GM18499 (cell line): ENCODE measurements around the gene CCDC51.
"Not testable (repeated sequence)": the region's sequence is repeated elsewhere in the genome, so short reads cannot be mapped to it uniquely, and the experiment has no call there.

ENCODE experiments used
- ATAC-seq: cut with Tn5 transposase; IDR thresholded peaks from one replicate; pipeline ENCODE4 v1.9.1; 2021; ENCODE audit warnings: moderate number of reproducible peaks; ENCODE audit not compliant: insufficient read depth, unreplicated experiment

The CCDC51 gene, protein sequence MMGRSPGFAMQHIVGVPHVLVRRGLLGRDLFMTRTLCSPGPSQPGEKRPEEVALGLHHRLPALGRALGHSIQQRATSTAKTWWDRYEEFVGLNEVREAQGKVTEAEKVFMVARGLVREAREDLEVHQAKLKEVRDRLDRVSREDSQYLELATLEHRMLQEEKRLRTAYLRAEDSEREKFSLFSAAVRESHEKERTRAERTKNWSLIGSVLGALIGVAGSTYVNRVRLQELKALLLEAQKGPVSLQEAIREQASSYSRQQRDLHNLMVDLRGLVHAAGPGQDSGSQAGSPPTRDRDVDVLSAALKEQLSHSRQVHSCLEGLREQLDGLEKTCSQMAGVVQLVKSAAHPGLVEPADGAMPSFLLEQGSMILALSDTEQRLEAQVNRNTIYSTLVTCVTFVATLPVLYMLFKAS

DNA sequence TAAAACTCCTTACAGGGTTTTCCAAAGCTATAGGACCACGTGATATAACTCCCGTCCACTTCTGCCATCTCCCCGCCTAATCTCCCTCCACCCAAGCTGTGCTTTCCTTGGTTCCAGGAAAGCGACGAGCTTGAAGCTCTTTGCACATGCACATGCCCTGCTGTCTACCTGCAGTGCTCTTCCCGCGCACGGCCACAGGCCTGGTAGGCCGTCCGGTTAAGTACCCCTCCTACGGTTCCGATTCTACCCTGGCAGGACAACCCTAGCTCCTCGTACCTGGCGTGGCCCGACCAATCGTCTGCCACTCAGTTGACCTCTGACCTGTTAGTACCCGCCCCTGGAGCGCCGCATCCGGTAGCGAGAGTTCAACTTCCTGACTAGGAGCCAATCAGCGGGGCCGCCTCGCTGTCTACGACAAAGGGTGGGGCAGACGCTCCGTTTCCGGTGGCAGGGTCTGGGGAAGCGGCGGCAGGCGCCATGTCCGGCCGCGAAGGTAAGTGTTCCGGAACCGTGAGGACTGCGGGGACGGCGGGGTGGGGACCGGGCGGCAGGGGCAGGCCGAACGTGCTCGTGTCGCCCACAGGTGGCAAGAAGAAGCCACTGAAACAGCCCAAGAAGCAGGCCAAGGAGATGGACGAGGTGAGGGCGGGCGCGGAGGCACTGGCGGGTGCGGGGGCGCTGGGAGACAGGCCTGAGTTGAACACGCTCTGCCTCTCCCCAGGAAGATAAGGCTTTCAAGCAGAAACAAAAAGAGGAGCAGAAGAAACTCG lies at the start of gene CCDC51, which contains the start of gene TMA7:
TSS of gene CCDC51 (minus strand) at position 300 of the 770 bp plus-strand sequence. CDS start 4,991 bp downstream, outside the sequence.
TSS of gene TMA7 (plus strand) at position 438 of the 770 bp plus-strand sequence. CDS start at position 478, 40 bp downstream.
- peak; percentile 79 for ATAC-seq

DNA sequence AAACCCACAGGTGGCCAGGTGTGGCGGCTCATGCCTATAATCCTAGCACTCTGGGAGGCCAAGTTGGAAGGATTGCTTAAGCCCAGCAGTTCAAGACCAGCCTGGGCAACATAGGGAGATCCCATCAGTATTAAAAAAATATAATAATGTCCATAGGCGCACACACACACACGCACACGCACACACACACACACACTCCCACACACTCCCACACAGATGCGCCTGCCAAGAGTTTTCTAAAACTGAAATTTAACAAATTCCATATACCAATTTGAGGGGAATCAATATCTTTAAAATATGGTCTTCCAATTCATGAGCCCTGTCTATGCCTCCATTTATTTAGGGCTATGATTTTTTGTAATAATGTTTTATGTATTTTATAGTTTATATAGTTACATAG lies 47.0 kb upstream of the CCDC51 start:
- no peak for ATAC-seq

DNA sequence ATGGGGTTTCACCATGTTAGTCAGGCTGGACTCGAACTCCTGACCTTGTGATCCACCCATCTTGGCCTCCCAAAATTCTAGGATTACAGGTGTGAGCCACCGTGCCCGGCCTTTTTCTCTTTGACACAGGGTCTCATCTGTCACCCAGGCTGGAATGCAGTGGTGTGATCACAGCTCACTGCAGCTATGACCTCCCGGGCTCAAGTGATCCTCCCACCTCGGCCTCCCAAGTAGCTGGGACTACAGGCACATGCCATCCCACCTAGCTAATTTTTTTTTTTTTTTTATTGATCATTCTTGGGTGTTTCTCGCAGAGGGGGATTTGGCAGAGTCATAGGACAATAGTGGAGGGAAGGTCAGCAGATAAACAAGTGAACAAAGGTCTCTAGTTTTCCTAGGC lies 42.9 kb upstream of the CCDC51 start:
- ATAC-seq = not testable (repeated sequence)

DNA sequence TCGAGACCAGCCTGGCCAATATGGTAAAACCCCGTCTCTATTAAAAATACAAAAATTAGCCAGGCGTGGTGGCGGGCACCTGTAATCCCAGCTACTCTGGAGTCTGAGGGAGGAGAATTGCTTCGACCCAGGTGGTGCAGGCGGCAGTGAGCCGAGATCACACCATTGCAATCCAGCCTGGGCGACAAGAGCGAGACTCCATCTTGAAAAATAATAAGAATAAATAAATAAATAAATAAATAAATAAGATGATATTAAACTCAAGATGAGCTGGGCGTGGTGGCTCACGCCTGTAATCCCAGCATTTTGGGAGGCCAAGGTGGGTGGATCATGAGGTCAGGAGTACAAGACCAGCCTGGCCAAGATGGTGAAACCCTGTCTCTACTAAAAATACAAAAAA lies 41.0 kb upstream of the CCDC51 start:
- not testable (repeated sequence) for ATAC-seq

DNA sequence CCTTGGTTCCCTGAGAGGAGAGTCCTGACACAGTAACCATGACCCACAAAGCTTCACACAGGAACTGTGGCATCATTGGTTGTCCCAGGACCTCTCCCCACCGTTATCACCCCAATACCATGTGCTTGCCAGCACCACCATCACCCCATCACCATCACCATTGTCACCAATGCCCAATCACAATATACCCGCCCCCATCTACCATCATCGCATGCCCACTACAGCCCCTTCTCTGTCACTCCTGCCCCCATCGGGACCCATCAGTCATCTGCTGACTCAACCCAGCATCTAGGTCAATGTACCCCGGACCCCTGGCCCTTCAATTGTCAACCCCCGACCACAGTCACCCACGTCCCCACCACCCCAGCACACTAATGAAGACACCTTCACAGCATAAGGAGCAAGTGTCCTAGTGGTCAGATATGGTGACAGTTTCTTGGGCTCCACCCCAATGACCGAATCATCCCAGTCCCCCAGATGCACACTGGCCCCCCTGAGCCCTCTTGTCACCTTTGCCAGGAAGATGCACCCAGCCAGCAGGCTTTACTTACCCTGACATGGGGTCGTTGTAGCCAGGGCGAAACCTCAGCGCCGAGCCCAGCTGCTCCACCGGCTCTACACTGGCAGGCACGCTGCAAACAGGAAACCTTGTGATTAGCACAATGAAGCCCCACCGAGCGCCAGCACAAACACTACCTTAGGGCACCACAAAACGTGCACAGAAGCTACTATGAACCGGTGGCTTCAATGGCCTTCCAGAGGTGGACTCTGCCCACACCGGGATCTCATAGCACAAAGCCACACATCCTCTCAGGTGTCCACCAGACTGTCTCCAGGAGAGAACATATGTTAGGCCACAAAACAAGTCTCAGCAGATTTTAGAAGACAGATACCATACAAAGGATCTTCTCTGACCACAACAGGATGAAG lies 39.0 kb upstream of the CCDC51 start:
- no peak for ATAC-seq

DNA sequence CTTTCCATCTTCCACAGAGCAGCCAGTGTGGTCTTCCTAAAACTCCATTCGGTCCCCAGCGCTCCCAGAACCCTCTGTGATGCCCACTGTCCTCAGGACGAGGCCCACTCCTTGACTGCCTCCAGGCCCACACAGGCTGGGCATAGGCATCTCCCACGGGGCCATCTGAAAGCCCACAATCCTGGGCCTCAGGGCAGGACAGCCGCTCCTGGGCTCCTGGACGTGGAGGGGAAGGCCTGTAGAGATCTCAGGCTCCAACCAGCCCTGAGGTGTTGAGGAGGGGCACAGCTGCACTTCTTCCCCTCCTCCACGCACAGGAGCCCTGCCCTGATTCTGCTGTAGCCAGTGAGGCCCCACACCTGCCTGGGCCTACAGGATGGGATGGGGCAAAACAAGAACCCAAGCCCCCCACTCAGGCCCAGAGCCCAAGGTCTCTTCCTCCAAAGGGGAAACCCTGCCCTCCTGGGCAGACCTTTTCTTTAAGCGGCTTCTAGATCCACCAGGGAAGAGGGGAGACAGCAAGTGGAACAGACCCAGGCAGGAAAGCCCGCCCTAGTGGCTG lies 38.1 kb upstream of the CCDC51 start:
- no peak for ATAC-seq

DNA sequence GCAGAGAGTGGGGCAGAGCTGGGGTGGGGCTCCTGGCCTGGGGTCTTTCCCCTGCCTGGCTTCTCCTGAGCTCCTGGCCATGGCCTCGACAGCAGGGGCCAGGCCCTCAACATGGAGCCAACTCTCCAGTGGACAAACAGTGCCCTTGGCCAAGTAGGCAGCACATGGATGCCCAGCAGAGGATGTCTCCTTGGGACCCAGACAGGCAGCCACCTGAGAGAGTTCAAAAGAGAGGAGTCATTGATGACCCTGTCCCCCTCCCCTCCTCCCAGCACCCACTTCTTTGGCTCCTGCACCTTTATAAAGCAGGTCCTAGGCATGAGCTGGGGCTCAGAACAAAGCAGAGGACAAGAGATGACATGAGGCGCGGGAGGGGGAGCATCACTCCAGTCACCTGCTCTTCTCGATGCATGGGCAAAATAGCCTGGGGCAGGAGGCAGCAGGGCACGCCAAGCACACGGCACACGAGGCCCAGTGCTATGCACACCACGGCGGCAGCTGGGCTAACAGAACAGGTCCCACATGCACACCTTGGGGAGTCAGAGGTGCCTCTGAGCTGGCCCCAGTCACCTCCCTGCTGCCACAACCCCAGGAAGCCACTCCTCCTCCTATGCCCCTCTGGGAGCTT lies 36.6 kb upstream of the CCDC51 start:
- no peak for ATAC-seq

DNA sequence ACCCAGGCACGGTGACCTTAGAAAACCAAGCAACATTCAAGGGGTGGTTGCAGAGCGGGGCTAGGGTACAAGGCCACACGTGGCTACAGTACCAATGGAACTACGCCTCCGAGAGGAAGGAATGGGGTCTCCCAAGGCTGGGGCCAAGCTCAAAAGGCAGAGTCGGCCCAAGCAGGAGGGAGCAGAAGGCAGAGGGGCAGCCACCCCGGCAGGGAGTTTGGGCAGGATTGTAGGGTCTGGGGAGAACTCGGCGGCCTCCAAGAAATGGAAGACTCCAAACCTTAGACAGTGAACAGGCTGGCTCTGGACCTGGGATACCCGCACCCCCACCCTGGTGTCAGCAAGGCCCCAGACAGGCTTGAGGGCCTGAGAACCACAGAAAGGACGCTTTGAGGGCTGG lies 35.3 kb upstream of the CCDC51 start:
- no peak for ATAC-seq

DNA sequence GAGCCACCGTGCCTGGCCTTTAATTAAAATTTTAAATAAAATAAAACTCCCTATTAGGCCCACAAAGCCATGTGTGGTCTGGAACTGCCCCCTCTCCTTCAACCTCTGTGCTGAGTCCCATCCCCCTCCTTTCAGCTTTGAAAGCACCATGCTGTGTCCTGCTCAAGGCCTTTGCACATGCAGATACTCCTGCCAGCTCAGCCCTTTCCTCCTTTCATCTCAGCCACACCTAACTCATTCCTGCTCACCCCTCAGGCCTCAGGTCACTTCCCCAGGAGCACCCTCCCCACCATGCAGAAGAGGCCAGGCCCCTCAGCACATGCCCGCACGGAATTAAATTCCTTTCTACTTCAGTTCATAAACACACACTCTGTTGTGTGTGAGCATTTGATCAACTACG lies 34.7 kb upstream of the CCDC51 start:
- ATAC-seq = no peak

DNA sequence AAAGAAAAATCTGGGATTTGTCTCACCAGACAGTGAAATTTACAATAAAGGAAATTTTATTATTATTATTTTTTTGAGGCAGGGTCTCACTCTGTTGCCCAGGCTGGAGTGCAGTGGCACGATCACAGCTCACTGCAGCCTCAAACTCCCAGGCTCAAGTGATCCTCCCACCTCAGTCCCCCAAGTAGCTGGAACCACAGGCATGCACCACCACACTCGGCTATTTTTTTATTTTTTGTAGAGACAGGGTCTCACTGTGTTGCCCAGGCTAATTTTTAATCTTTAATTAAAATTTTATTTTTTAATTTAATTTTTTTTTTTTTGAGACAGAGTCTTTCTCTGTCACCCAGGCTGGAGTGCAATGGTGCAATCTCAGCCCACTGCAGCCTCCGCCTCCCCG lies 34.1 kb upstream of the CCDC51 start:
- ATAC-seq = not testable (repeated sequence)

DNA sequence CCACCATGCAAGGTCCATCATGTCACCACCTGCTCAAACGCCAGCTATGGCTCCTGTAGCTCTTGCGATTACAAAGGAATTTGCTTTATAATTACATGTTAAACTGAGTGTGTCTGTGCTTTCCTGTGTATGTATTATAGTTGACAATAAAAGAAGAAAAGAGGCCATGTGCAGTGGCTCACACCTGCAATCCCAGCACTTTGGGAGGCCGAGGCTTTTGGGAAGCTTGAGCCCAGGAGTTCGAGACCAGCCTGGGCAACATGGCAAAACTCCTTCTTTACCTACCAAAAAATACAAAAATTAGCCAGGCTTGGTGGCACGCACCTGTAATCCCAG lies 33.7 kb upstream of the CCDC51 start:
- ATAC-seq = no peak

DNA sequence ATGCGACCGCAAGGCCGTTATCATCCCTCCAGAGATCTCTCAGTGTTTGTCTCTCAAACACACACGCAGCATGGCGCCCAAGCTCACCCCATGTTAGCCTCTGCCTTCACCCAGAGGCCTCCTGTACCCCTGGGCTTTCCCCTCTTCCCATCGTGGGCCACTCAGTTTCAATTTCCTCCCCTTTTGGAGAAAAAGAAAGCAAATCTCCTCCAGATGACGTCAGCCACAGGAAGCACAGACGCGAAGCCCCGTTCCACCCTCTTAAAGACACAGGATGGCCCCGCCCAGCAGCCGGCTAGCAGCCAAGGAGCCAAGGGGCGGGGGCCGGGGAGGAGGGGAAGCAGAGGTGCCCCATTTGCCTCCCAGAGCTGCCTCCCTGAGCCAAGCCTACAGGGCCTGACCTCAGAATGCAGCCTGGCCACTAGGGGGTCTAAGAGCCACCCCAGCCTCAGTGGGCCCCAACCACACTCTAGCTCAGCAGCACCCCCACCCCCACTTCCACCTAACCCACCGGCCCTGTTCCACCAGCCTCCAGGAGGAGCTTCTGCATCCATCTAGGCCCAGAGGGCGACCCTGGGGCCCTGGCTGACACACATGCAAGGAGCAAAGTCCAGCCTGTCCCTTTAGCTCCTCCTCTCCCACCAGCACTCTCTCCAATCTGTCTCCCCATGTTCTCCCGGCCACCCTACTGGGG lies 33.2 kb upstream of the CCDC51 start:
- ATAC-seq = peak; percentile 59

DNA sequence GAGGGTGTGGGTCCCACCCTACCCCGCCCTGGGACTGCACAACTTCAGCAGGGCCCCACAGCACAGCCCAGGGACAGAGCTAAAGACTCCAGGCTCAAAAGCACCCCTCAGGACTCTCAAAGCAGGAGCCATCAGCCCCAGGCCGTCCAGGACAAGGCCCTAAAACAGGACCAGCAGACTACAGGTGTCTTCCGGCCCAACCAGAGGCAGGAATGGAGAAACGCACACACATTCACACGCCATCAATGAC lies 32.7 kb upstream of the CCDC51 start:
- ATAC-seq = no peak

DNA sequence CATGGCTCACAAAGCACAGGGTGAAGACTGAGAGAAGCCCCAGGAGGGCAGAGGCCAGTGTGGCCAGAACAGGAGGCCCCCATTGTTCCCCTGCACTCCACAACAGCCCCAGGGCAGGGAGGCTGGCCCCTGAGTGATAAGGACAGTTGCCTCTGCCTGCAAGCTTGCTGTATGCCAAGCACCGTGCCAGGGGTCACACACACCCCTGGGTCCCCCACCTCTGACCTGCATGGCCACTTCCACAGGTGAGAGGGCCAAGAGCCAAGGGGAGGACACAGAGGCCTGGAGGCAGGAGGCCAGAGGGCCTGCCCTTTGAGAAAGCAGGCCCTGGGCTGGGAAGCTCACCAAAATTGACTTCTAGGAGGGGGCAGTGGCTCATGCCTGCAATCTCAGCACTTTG lies 30.4 kb upstream of the CCDC51 start:
- no peak for ATAC-seq

DNA sequence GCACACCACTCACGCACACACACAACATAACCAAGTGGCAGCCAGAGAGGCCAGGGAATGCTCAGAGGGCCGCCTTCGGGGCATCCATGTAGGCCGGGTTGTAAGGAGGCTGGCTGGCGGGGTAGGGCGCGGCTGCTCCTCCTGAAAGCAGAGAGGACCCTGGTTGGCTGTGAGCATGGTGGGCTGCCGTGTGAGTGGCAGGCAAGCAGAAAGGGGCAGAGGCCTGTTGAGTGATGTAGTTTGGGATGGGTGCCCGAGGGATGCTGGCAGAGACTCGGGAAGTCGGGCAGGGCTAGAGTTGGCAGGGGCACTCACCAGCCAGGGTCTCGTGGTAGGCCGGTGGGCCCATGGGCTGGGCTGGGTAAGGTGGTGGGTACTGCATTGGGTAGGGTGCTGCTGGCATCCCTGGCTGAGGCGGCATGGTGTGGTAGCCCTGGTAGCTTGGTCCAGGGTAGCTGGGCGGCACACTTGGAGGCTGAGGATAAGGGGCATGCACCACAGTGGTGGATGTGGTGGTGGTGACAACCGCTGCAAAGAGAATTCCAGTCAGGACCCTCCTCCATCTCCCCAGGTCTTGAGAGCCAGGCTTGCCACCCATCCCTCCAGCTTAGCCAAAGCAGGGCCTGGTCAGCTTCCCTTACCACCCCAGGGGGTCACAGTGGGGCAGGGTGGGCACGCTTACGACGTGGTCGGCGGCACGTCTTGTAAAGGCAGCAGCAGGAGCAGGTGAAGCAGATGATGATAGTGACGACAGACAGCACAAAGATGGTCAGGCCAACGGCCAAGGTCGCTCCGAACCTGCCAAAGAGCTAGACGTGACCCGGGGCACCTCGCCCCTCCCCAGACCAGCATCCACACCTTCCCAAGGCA lies 29.4 kb upstream of the CCDC51 start:
- no peak for ATAC-seq

DNA sequence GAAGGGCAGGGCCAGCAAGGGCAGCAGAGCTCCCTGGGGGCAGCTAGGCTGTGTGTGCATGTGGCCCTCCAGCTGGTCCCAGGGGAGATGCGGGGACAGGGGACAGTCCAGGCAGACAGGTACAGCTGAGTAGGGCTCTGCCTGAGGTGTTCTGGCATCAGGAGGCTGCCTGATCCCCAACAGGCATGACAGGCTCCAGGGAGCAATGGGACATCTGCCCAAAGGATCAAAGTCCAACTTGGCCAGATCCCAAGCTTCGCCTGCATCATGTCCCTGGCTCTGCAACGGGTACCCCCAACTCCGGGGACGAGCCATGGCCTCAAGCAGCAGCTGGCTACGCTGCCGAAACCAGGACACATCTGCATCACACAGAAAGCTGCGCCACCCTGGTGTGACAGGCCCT lies 28.4 kb upstream of the CCDC51 start:
- ATAC-seq = no peak

DNA sequence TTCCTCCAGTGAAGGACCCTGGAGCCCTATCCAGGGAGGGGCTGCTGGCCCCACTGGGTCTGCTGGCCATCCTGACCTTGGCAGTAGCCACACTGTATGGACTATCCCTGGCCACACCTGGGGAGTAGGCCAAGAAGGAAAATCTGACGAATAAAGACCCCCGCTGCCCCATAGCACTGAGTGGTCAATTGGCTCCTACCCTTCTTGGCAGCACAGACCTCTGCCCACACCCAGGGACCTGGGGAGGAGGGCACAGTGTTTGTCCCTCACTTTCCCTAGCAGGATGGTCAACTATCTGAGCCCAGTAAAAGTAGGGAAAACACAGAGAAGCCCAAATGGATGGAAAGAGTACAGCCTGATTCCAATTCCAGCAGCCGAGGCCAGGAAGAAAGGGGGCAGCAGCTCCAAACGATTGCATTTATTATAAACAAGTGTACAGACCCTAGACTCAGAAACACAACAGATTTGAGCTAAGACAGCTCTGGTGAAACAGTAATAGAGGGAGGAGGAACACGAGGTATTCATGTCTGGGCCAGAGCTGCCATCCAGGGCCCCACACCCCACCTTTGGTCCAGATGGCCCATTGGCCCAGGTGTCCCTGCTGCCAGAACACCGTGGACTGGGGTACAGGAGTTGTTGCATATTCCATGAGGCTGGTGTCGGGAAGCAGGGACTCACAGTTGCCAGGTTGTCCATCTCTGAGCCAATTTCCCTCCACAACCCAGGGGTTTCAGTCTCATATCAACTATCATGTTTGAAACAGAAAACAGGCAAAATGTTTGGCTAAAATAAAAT lies 27.8 kb upstream of the CCDC51 start:
- no peak for ATAC-seq

DNA sequence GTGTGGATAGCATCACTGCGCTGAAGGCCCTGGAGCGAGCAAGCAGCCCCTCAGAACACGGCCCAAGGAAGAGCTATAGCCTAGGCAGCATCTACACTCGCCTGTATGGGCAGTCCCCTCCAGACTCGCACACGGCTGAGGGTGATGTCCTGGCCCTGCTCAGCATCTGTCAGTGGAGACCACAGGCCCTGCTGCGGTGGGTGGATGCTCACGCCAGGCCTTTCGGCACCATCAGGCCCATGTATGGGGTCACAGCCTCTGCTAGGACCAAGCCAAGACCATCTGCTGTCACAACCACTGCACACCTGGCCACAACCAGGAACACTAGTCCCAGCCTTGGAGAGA lies 27.2 kb upstream of the CCDC51 start:
- ATAC-seq = no peak
